Measurements from ENCODE around the gene CTNND2.
"Not testable (repeated sequence)": the region's sequence is repeated elsewhere in the genome, so short reads cannot be mapped to it uniquely, and the experiment has no call there.

CTNND2 gene

GRCh38 chr5:11148810-11149539 lies 755.3 kb downstream of the CTNND2 start:
- DNase-seq = no peak

- DNase-seq = no peak
Measured at GRCh38 chr5:11146171-11146570, 758.1 kb downstream of the CTNND2 start.

- DNase-seq = no peak
Measured at GRCh38 chr5:11143456-11144267, 760.6 kb downstream of the CTNND2 start.

- no peak for DNase-seq
Measured at GRCh38 chr5:11139217-11139865, 764.9 kb downstream of the CTNND2 start.

- no peak for DNase-seq
Measured at GRCh38 chr5:11130131-11130530, 774.1 kb downstream of the CTNND2 start.

- DNase-seq = no peak
Measured at GRCh38 chr5:11128021-11128420, 776.2 kb downstream of the CTNND2 start.

- no peak for DNase-seq
Measured at GRCh38 chr5:11126844-11127243, 777.4 kb downstream of the CTNND2 start.

- no peak for DNase-seq
Measured at GRCh38 chr5:11121885-11122284, 782.4 kb downstream of the CTNND2 start.

- no peak for DNase-seq
Measured at GRCh38 chr5:11110128-11110527, 794.1 kb downstream of the CTNND2 start.

GRCh38 chr5:11105696-11106095 lies 798.5 kb downstream of the CTNND2 start:
- no peak for DNase-seq

GRCh38 chr5:11104651-11105112 lies 799.6 kb downstream of the CTNND2 start:
- DNase-seq = no peak

- peak in 1 of 2 donors; percentile 17 for DNase-seq
Measured at GRCh38 chr5:11104210-11104609, 800.0 kb downstream of the CTNND2 start.

- no peak for DNase-seq
Measured at GRCh38 chr5:11084111-11084510, 820.1 kb downstream of the CTNND2 start.

- DNase-seq = no peak
Measured at GRCh38 chr5:11082404-11082945, 821.8 kb downstream of the CTNND2 start.

- no peak for DNase-seq
Measured at GRCh38 chr5:11076945-11077613, 827.2 kb downstream of the CTNND2 start.

- peak; percentile 25 to 53 for DNase-seq
Measured at GRCh38 chr5:11075035-11075805, 829.0 kb downstream of the CTNND2 start.

- DNase-seq = peak in 1 of 2 donors; percentile 18
Measured at GRCh38 chr5:11072568-11072967, 831.7 kb downstream of the CTNND2 start.

GRCh38 chr5:11072076-11072475 lies 832.2 kb downstream of the CTNND2 start:
- no peak for DNase-seq

- DNase-seq = no peak
Measured at GRCh38 chr5:11069041-11069440, 835.2 kb downstream of the CTNND2 start.

GRCh38 chr5:11065723-11066122 lies 838.5 kb downstream of the CTNND2 start:
- DNase-seq = not testable (repeated sequence)

GRCh38 chr5:11064763-11065450 lies 839.3 kb downstream of the CTNND2 start:
- no peak for DNase-seq
